Tibial artery (tissue), 4 donors: Measurements from ENCODE around the gene VPS37C.

ENCODE experiments used
- DNase-seq, 2 donors: peaks; one replicate each; pipeline ENCODE4 v3.0.0-alpha.2; 2019
- H3K27ac ChIP-seq, 2 donors: fragments of 200-600 bp; sonication (generic) in 1 of 2; 1 replicate in 1 of 2; 2 replicates in 1 of 2; pipeline ENCODE4 v1.5.1; 2018 to 2019; ENCODE audit warnings: mild to moderate bottlenecking in 1 of 2
- H3K27me3 ChIP-seq, 2 donors: fragments of 200-600 bp; sonication (generic) in 1 of 2; one replicate each; pipeline versions ENCODE4 v1.5.1 to v1.6.0; 2016 to 2019
- H3K36me3 ChIP-seq, 3 donors: fragments of 200-600 bp; sonication (generic) in 2 of 3; one replicate each; pipeline ENCODE4 v1.5.1; 2016 to 2019; ENCODE audit warnings: mild to moderate bottlenecking in 2 of 3
- H3K4me1 ChIP-seq, 4 donors: fragments of 200-600 bp; sonication (generic) in 2 of 4; 1 replicate in 3 of 4; 2 replicates in 1 of 4; pipeline ENCODE4 v1.5.1; 2016 to 2019
- H3K4me3 ChIP-seq, 2 donors: fragments of 200-600 bp; sonication (generic) in 1 of 2; 1 replicate in 1 of 2; 2 replicates in 1 of 2; pipeline ENCODE4 v1.5.1; 2018 to 2019; ENCODE audit warnings: mild to moderate bottlenecking in 2 of 2
- H3K9me3 ChIP-seq, 3 donors: fragments of 200-600 bp; sonication (generic) in 1 of 3; one replicate each; pipeline ENCODE4 v1.5.1; 2016 to 2019
- intact Hi-C: fragments of 100-400 bp; cut with DNase I; formaldehyde crosslinking; loops from one replicate; pipeline ENCODE4 v1.15.0; 2023; ENCODE audit warnings: low total_unique reads
- TF ChIP-seq, protein P1 (sequence below), 2 experiments: fragments of 200-600 bp in 1 of 2; fragments of 450-650 bp in 1 of 2; IDR thresholded peaks; one replicate each; pipeline ENCODE4 v1.5.1; 2017 to 2019; ENCODE audit warnings: antibody characterized with exemption in 2 of 2, mild to moderate bottlenecking in 1 of 2, moderate library complexity in 1 of 2

VPS37C gene

DNA sequence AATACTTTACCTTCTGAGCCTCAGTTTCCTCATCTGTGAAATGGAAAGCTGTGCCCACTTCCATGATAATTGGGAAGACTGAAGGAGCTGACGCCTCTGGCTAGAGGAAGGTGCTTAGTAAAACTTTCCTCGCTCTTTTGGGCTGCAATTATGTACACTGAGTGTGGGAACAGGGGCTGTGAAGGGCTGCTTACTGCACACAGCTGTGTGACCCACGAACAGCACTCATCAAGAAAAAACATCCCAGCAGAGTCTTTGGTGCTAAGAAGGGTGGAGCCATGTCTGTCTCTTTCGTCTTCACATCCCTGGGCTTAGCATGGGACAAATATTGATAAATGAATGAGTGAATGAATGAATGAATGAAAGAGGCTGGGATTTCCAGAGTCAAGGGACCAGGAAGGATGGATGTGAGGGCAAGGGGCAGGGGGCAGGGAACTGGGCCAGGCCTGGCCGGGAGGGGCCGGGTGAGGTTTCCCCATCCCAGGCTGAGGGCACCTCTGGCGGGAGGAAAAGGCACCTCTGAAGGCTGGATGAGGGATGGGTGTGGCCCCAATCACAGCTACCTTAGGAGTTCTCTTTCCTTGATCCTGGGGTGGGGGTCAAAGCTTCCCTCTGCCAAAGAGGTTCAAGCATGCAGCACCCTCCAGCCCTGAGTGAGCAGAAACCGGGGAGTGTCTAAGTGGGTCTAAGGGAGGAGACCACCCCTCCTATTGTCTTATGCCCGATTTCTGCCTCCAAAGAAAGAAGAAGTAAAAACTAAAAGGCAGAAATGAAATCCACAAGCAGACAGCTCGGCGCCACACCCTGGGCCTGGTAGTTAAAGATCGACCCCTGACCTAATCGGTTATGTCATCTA lies 68.1 kb downstream of the VPS37C start:
- Histone ChIP-seq H3K27me3 (no peaks in the 10 kb centered on the region), H3K27ac (no peak overlapping the region), H3K4me3 (no peak overlapping the region), H3K36me3 (no peaks in the 10 kb centered on the region), H3K4me1 (no peaks in the 10 kb centered on the region), H3K9me3 (no peaks in the 10 kb centered on the region)
- DNase-seq = no peak
- intact Hi-C loops = no loop called here
- TF ChIP-seq, protein P1, sequence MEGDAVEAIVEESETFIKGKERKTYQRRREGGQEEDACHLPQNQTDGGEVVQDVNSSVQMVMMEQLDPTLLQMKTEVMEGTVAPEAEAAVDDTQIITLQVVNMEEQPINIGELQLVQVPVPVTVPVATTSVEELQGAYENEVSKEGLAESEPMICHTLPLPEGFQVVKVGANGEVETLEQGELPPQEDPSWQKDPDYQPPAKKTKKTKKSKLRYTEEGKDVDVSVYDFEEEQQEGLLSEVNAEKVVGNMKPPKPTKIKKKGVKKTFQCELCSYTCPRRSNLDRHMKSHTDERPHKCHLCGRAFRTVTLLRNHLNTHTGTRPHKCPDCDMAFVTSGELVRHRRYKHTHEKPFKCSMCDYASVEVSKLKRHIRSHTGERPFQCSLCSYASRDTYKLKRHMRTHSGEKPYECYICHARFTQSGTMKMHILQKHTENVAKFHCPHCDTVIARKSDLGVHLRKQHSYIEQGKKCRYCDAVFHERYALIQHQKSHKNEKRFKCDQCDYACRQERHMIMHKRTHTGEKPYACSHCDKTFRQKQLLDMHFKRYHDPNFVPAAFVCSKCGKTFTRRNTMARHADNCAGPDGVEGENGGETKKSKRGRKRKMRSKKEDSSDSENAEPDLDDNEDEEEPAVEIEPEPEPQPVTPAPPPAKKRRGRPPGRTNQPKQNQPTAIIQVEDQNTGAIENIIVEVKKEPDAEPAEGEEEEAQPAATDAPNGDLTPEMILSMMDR (IDR thresholded peaks at IDR 0.05) = no peak

DNA sequence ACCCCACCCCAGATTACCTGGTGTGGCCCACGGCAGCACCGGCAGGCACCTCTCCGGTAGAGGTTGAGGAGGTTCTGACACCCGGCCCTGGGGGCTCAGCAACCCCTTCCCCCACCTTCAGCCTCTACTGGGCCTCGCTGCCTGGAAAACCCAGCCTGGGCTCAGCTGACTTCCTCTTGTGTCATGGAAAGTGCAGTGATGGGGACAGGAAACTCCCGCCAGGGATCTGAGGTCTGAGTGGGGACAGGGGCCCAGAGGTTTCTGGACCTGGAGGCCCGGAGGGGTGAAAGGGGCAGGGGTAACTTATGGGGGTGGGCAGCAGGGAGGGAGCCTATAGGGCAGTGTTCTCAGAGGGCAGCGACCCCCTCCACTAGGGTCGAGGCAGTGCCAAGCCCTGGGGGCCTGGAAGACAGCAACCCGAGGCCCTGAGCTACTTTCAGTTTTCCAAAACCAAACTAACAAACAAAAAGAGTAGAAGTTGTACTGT lies 68.9 kb downstream of the VPS37C start:
- Histone ChIP-seq H3K27me3 (no peaks in the 10 kb centered on the region), H3K36me3 (no peaks in the 10 kb centered on the region), H3K4me3 (no peak overlapping the region), H3K9me3 (no peaks in the 10 kb centered on the region), H3K27ac (no peak overlapping the region), H3K4me1 (no peaks in the 10 kb centered on the region)
- DNase-seq = no peak
- TF ChIP-seq, protein P1 (IDR thresholded peaks at IDR 0.05) = no peak
- intact Hi-C loops = no loop called here

DNA sequence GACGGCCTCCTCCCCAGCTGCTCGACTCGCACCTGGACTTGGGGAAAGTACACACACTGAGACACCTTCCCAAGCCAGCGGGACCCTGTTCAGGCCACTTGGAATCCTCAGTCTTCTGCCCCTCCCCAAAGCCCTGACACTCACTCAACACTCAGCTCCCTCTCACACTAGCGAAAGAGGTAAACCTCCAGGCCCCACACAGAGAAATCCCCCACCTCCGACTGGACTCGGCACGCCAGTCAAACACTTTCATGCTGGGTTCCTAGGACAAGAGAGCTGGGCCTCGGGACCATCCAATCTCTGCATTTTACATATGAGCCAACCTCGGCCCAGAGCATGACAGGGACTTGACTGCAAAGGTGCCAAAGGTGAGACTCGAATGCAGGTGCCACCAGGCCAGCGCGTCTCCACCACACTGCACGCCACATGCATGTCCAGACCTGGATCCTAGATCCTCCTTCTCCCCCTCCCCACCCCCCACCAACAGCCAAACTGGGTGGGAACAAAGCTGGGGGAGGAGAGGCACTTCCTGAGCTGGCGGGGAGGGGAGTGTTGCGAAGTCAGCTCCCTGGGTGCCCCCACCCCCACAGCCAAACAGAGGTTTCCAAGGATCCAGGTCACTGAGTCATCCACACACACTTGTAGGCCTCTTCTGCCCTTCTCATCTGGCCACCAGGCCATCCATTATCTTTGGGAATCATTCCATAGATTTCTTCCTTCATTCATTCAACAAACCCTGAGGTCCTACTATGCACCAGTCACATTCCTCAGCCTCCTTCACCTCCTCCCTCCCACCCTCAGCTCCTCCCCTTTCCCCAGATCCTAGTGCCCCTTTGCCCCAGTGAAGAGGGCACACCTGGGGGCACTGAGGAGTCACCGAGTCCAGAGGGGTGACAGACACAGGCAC lies 69.6 kb downstream of the VPS37C start:
- TF ChIP-seq, protein P1 (IDR thresholded peaks at IDR 0.05) = no peak
- Histone ChIP-seq H3K9me3 (no peaks in the 10 kb centered on the region), H3K4me3 (no peak overlapping the region), H3K27ac (no peak overlapping the region), H3K27me3 (no peaks in the 10 kb centered on the region), H3K4me1 (no peaks in the 10 kb centered on the region), H3K36me3 (no peaks in the 10 kb centered on the region)
- intact Hi-C loops = no loop called here
- peak in 1 of 2 donors; percentile 37 for DNase-seq

DNA sequence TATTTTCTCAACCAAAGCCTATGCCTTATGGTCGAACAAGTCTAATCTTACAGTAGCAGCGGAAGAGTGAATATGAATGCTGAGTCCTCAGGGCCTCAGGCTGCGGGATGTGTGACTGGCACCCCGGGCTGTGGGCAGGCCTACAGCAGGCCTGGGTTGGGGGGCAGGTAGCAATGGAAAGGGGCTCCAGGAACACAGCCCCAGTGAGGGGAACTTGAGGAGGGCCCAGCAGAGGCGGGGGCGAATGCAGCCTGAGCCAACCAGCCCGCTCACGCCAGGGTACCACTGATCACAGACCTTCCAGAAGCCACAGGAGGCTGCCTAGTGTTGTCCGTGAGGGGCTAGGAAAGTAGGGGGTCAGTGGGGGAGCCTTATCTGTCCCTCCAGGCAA lies 70.2 kb downstream of the VPS37C start:
- Histone ChIP-seq H3K36me3 (no peaks in the 10 kb centered on the region), H3K27me3 (no peaks in the 10 kb centered on the region), H3K9me3 (no peaks in the 10 kb centered on the region), H3K4me1 (no peaks in the 10 kb centered on the region), H3K27ac (no peak overlapping the region), H3K4me3 (no peak overlapping the region)
- intact Hi-C loops = no loop called here
- DNase-seq = no peak
- TF ChIP-seq, protein P1 (IDR thresholded peaks at IDR 0.05) = no peak

DNA sequence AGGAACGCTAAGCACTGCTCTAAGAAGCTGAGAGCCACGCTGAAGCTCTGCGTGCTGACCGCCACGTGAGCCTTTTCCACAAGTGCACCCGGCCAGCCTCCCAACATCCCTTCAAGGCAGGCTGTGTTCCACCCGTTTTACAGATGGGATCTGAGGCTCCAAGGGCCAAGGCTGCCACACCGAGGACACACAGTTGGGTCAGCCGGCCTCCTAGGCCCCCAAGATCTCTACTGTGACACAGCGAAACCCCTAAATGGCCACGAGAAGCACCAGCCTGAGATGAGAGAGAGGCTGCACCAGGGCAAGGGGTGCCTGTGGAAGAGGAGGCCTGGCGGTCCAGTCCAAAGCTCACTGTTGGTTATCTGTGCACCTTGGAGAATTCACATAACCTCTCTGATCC lies 70.7 kb downstream of the VPS37C start:
- Histone ChIP-seq H3K27me3 (no peaks in the 10 kb centered on the region), H3K36me3 (no peaks in the 10 kb centered on the region), H3K4me1 (no peaks in the 10 kb centered on the region), H3K9me3 (no peaks in the 10 kb centered on the region), H3K27ac (no peak overlapping the region), H3K4me3 (no peak overlapping the region)
- no peak for DNase-seq
- TF ChIP-seq, protein P1 (IDR thresholded peaks at IDR 0.05) = no peak
- intact Hi-C loops = no loop called here
